Muscle of leg (tissue), 11 donors: ENCODE results near the gene IGSF10. TPM values are rescaled to one million over a fixed set of nuclear protein-coding genes. Genes with fewer than 3 reads are reported as not detected.

ENCODE experiments used
- DNase-seq: peaks from one replicate; pipeline ENCODE4 v3.0.0; 2013
- H3K27ac ChIP-seq: one replicate; pipeline ENCODE4 v1.5.1; 2013; ENCODE audit warnings: mild to moderate bottlenecking, low read length, control low read depth
- H3K27me3 ChIP-seq: one replicate; pipeline ENCODE4 v1.6.1; 2013; ENCODE audit warnings: low read length; ENCODE audit not compliant: control insufficient read depth, insufficient read depth
- H3K36me3 ChIP-seq: one replicate; pipeline ENCODE4 v1.6.1; 2013; ENCODE audit warnings: low read length; ENCODE audit not compliant: control insufficient read depth, insufficient read depth
- H3K4me1 ChIP-seq: one replicate; pipeline ENCODE4 v1.6.1; 2013; ENCODE audit warnings: low read length; ENCODE audit not compliant: control insufficient read depth, insufficient read depth
- H3K4me3 ChIP-seq: one replicate; pipeline ENCODE4 v1.5.1; 2013; ENCODE audit warnings: low read length, control low read depth
- H3K9me3 ChIP-seq: replicated peaks from 2 replicates; pipeline ENCODE4 v1.6.1; 2013; ENCODE audit warnings: low read depth, low read length; ENCODE audit not compliant: control insufficient read depth
- WGBS: methylation state at CpG from one replicate; pipeline ENCODE4 v1.1.5; 2013; ENCODE audit warnings: missing lambda C conversion rate; ENCODE audit not compliant: insufficient coverage; 5-methylcytosine and 5-hydroxymethylcytosine counted together
- polyA plus RNA-seq, 8 donors: library from polyadenylated mRNA; unstranded; fragments of 120-200 nt; gene quantifications; one replicate each; pipeline versions ENCODE4 v1.2.1 to v1.2.3, GENCODE V29; 2013; ENCODE audit warnings: inconsistent platforms in 1 of 8, low replicate concordance in 1 of 8; ENCODE audit not compliant: insufficient read length in 8 of 8, insufficient read depth in 1 of 8
- total RNA-seq: library from RNA; stranded (reverse); fragments of 120-200 nt; gene quantifications from one replicate; pipeline ENCODE4 v1.2.4, GENCODE V29; 2013

Gene IGSF10
- total and polyA plus RNA-seq, 9 donors = 1.3 to 22.7 (median 5.9) TPM

- WGBS = no CpG with 5 or more reads among the region's 1 CpG
- Histone ChIP-seq H3K36me3 (no peaks in the 10 kb centered on the region), H3K27ac (no peak overlapping the region), H3K4me3 (no peak overlapping the region), H3K27me3 (peaks cover 10% of the 10 kb centered on the region), H3K9me3 (no peaks in the 10 kb centered on the region), H3K4me1 (peaks cover 7% of the 10 kb centered on the region)
- no peak for DNase-seq
Measured at GRCh38 chr3:151462991-151463390, 2.1 kb upstream of the IGSF10 start.

- H3K27ac ChIP-seq = no peak overlapping the region
- H3K36me3 ChIP-seq = no peaks in the 10 kb centered on the region
- 85% methylated on average over 4 of the region's 6 CpGs for WGBS
- H3K27me3 ChIP-seq = peaks cover 10% of the 10 kb centered on the region
- no peaks in the 10 kb centered on the region for H3K9me3 ChIP-seq
- H3K4me1 ChIP-seq = peaks cover 7% of the 10 kb centered on the region
- no peak overlapping the region for H3K4me3 ChIP-seq
- no peak for DNase-seq
Measured at GRCh38 chr3:151462278-151462780, 1.5 kb upstream of the IGSF10 start.

- H3K4me1 ChIP-seq = peaks cover 7% of the 10 kb centered on the region
- peak overlapping the region; percentile 46 for H3K4me3 ChIP-seq
- peak; percentile 74 for DNase-seq
- H3K27ac ChIP-seq = no peak overlapping the region
- WGBS = no CpG with 5 or more reads among the region's 2 CpGs
- H3K27me3 ChIP-seq = peaks cover 10% of the 10 kb centered on the region
- no peaks in the 10 kb centered on the region for H3K9me3 ChIP-seq
- H3K36me3 ChIP-seq = no peaks in the 10 kb centered on the region
Measured at GRCh38 chr3:151460228-151460627, 633 bp downstream of the IGSF10 start.

GRCh38 chr3:151459358-151459757, 1.5 kb downstream of the IGSF10 start:
- no peak overlapping the region for H3K4me3 ChIP-seq
- peak; percentile 46 for DNase-seq
- H3K9me3 ChIP-seq = no peaks in the 10 kb centered on the region
- WGBS = 24% methylated on average over 2 of the region's 3 CpGs
- no peaks in the 10 kb centered on the region for H3K36me3 ChIP-seq
- no peak overlapping the region for H3K27ac ChIP-seq
- H3K4me1 ChIP-seq = peaks cover 7% of the 10 kb centered on the region
- H3K27me3 ChIP-seq = peaks cover 10% of the 10 kb centered on the region

- no peaks in the 10 kb centered on the region for H3K9me3 ChIP-seq
- H3K4me1 ChIP-seq = peaks cover 7% of the 10 kb centered on the region
- H3K36me3 ChIP-seq = no peaks in the 10 kb centered on the region
- no peak overlapping the region for H3K4me3 ChIP-seq
- peaks cover 8% of the 10 kb centered on the region for H3K27me3 ChIP-seq
- no CpG with 5 or more reads among the region's 3 CpGs for WGBS
- no peak overlapping the region for H3K27ac ChIP-seq
- no peak for DNase-seq
Measured at GRCh38 chr3:151456065-151456464, 4.8 kb downstream of the IGSF10 start.

- H3K4me3 ChIP-seq = no peak overlapping the region
- no peaks in the 10 kb centered on the region for H3K36me3 ChIP-seq
Measured at GRCh38 chr3:151452841-151453240, 8.0 kb downstream of the IGSF10 start.

GRCh38 chr3:151452368-151452767, 8.5 kb downstream of the IGSF10 start:
- no CpG with 5 or more reads among the region's 1 CpG for WGBS
- H3K4me1 ChIP-seq = no peaks in the 10 kb centered on the region

More at GRCh38 chr3:151452841-151453240, 8.0 kb downstream of the IGSF10 start:
- Histone ChIP-seq H3K9me3 (no peaks in the 10 kb centered on the region), H3K27ac (no peak overlapping the region), H3K4me1 (no peaks in the 10 kb centered on the region), H3K27me3 (no peaks in the 10 kb centered on the region)
- no peak for DNase-seq
- WGBS = 31% methylated on average over 2 of the region's 2 CpGs

GRCh38 chr3:151446002-151446340, 14.9 kb downstream of the IGSF10 start:
- H3K27ac ChIP-seq = no peak overlapping the region
- H3K36me3 ChIP-seq = no peaks in the 10 kb centered on the region
- no peak overlapping the region for H3K4me3 ChIP-seq
- H3K9me3 ChIP-seq = no peaks in the 10 kb centered on the region
- H3K27me3 ChIP-seq = no peaks in the 10 kb centered on the region
- 61% methylated on average over 3 of the region's 3 CpGs for WGBS
- H3K4me1 ChIP-seq = no peaks in the 10 kb centered on the region
- DNase-seq = no peak

More at GRCh38 chr3:151452368-151452767, 8.5 kb downstream of the IGSF10 start:
- DNase-seq = no peak
- H3K9me3 ChIP-seq = no peaks in the 10 kb centered on the region
- no peaks in the 10 kb centered on the region for H3K36me3 ChIP-seq
- no peak overlapping the region for H3K27ac ChIP-seq
- no peaks in the 10 kb centered on the region for H3K27me3 ChIP-seq
- no peak overlapping the region for H3K4me3 ChIP-seq

GRCh38 chr3:151445273-151446001, 15.4 kb downstream of the IGSF10 start:
- whole genome bisulfite sequencing = 94% methylated on average over 5 of the region's 5 CpGs
- H3K4me3 ChIP-seq = no peak overlapping the region
- no peak for DNase-seq
- no peaks in the 10 kb centered on the region for H3K4me1 ChIP-seq
- H3K9me3 ChIP-seq = no peaks in the 10 kb centered on the region
- H3K36me3 ChIP-seq = no peaks in the 10 kb centered on the region
- no peaks in the 10 kb centered on the region for H3K27me3 ChIP-seq
- no peak overlapping the region for H3K27ac ChIP-seq

GRCh38 chr3:151443583-151443982, 17.3 kb downstream of the IGSF10 start:
- H3K27me3 ChIP-seq = no peaks in the 10 kb centered on the region
- H3K4me1 ChIP-seq = no peaks in the 10 kb centered on the region
- H3K36me3 ChIP-seq = no peaks in the 10 kb centered on the region
- DNase-seq = peak; percentile 30
- H3K27ac ChIP-seq = no peak overlapping the region
- WGBS = 85% methylated on average over 3 of the region's 7 CpGs
- H3K9me3 ChIP-seq = no peaks in the 10 kb centered on the region
- no peak overlapping the region for H3K4me3 ChIP-seq
